ENCODE data around the gene MOB4.

DNA sequence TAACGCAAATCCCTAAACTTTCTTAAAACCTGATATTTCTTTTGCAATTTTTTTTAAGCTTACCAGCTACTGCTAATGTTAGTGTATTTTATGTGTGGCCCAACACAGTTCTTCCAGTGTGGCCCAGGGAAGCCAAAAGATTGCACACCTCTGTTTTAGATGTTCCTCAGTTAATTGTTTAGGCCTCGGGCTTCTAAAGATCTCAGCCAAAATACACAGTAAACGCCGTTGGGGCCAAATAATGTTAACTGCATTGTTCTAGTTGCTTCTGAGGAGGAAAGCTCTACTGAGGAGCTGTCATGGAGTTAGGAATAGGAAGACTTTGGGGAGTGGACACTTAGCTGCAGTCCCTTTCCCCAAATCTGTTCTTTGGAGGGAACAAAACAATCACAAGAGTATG lies 13.7 kb upstream of the MOB4 start:
- TF ChIP-seq, protein P1, sequence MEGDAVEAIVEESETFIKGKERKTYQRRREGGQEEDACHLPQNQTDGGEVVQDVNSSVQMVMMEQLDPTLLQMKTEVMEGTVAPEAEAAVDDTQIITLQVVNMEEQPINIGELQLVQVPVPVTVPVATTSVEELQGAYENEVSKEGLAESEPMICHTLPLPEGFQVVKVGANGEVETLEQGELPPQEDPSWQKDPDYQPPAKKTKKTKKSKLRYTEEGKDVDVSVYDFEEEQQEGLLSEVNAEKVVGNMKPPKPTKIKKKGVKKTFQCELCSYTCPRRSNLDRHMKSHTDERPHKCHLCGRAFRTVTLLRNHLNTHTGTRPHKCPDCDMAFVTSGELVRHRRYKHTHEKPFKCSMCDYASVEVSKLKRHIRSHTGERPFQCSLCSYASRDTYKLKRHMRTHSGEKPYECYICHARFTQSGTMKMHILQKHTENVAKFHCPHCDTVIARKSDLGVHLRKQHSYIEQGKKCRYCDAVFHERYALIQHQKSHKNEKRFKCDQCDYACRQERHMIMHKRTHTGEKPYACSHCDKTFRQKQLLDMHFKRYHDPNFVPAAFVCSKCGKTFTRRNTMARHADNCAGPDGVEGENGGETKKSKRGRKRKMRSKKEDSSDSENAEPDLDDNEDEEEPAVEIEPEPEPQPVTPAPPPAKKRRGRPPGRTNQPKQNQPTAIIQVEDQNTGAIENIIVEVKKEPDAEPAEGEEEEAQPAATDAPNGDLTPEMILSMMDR (conservative IDR thresholded peaks at IDR 0.05; ENCODE audit: low read length), result no peak
- TF ChIP-seq EZH2phosphoT487 (IDR thresholded peaks at IDR 0.05; ENCODE audit: borderline replicate concordance, low read depth, low read length), result no peak

All from OCI-LY7 (cell line).